ENCODE data around the gene ZNF628.

ZNF628 gene

GRCh38 chr19:55526216-55527196 is 50.1 kb downstream of the ZNF628 start:
- H3K36me3 Mint-ChIP-seq = no peaks in the 10 kb centered on the region
- no peak overlapping the region for H3K27ac Mint-ChIP-seq
- ATAC-seq (replicated peaks) (peak; percentile 33 to 36), DNase-seq (no peak)
- no peak overlapping the region for H3K4me3 Mint-ChIP-seq
- no peaks in the 10 kb centered on the region for H3K4me1 Mint-ChIP-seq
- no peaks in the 10 kb centered on the region for H3K9me3 Mint-ChIP-seq
- peaks cover 12 to 18% of the 10 kb centered on the region in 2 donors for H3K27me3 Mint-ChIP-seq

GRCh38 chr19:55527197-55528029 is 51.0 kb downstream of the ZNF628 start:
- Mint-ChIP-seq H3K9me3 (no peaks in the 10 kb centered on the region), H3K4me1 (no peaks in the 10 kb centered on the region), H3K27me3 (peaks cover 8 to 18% of the 10 kb centered on the region in 2 donors), H3K36me3 (no peaks in the 10 kb centered on the region), H3K4me3 (no peak overlapping the region), H3K27ac (no peak overlapping the region)
- no peak for ATAC-seq (replicated peaks)
- no peak for DNase-seq

GRCh38 chr19:55528030-55528803 is 51.8 kb downstream of the ZNF628 start:
- no peak overlapping the region for H3K4me3 Mint-ChIP-seq
- H3K4me1 Mint-ChIP-seq = no peaks in the 10 kb centered on the region
- H3K9me3 Mint-ChIP-seq = no peaks in the 10 kb centered on the region
- ATAC-seq (replicated peaks) (no peak), DNase-seq (no peak)
- no peaks in the 10 kb centered on the region for H3K36me3 Mint-ChIP-seq
- peaks cover 8 to 18% of the 10 kb centered on the region in 2 donors for H3K27me3 Mint-ChIP-seq
- H3K27ac Mint-ChIP-seq = no peak overlapping the region

GRCh38 chr19:55529636-55530234 is 53.3 kb downstream of the ZNF628 start:
- no peak overlapping the region for H3K4me3 Mint-ChIP-seq
- DNase-seq (no peak), ATAC-seq (replicated peaks) (no peak)
- no peaks in the 10 kb centered on the region for H3K9me3 Mint-ChIP-seq
- H3K36me3 Mint-ChIP-seq = no peaks in the 10 kb centered on the region
- H3K27ac Mint-ChIP-seq = no peak overlapping the region
- peaks cover 0 to 2% of the 10 kb centered on the region in 2 donors for H3K4me1 Mint-ChIP-seq
- peaks cover 9 to 13% of the 10 kb centered on the region in 2 donors for H3K27me3 Mint-ChIP-seq

GRCh38 chr19:55530996-55531395 is 54.6 kb downstream of the ZNF628 start:
- Mint-ChIP-seq H3K4me1 (peaks cover 0 to 2% of the 10 kb centered on the region in 2 donors), H3K27ac (no peak overlapping the region), H3K9me3 (no peaks in the 10 kb centered on the region), H3K4me3 (no peak overlapping the region), H3K27me3 (peaks cover 4% of the 10 kb centered on the region in 2 donors), H3K36me3 (no peaks in the 10 kb centered on the region)
- ATAC-seq (replicated peaks) (no peak), DNase-seq (no peak)
